Kidney (tissue), 14 donors: ENCODE results near the gene P3H2. TPM values are rescaled to one million over a fixed set of nuclear protein-coding genes. Genes with fewer than 3 reads are reported as not detected.

ENCODE experiments used
- DNase-seq, 5 donors: peaks; one replicate each; pipeline ENCODE4 v3.0.0-alpha.2; 2013 to 2020
- FAIRE-seq: peaks from 2 replicates; lab custom pipeline; 2012; peaks lifted over from hg19 to GRCh38; lab: Jason Lieb, UNC
- H3K27ac ChIP-seq, 2 donors: one replicate each; pipeline ENCODE4 v1.7.0; 2013; ENCODE audit warnings: low read depth in 2 of 2, low read length in 2 of 2, inconsistent platforms in 1 of 2
- H3K27me3 ChIP-seq: one replicate; pipeline ENCODE4 v1.7.1; 2013; ENCODE audit warnings: low read length, inconsistent platforms; ENCODE audit not compliant: control insufficient read depth, insufficient read depth
- H3K36me3 ChIP-seq, 3 donors: one replicate each; pipeline versions ENCODE4 v1.7.0 to v1.7.1; 2013; ENCODE audit warnings: low read length in 3 of 3, control low read depth in 1 of 3, inconsistent platforms in 1 of 3; ENCODE audit not compliant: insufficient read depth in 3 of 3, control insufficient read depth in 2 of 3
- H3K4me1 ChIP-seq, 3 donors: one replicate each; pipeline versions ENCODE4 v1.7.0 to v1.7.1; 2013; ENCODE audit warnings: low read length in 3 of 3, inconsistent platforms in 1 of 3, low read depth in 1 of 3; ENCODE audit not compliant: control insufficient read depth in 2 of 3, insufficient read depth in 2 of 3
- H3K4me3 ChIP-seq, 3 donors: one replicate each; pipeline versions ENCODE4 v1.7.0 to v1.8.1; 2013; ENCODE audit warnings: low read length in 3 of 3, control low read depth in 1 of 3, inconsistent platforms in 1 of 3
- H3K9ac ChIP-seq, 3 donors: one replicate each; pipeline versions ENCODE4 v1.7.0 to v1.7.1; 2013; ENCODE audit warnings: low read length in 3 of 3, control low read depth in 1 of 3, inconsistent platforms in 1 of 3
- H3K9me3 ChIP-seq, 3 donors: one replicate each; pipeline versions ENCODE4 v1.7.0 to v1.7.1; 2013; ENCODE audit warnings: low read length in 3 of 3, control low read depth in 1 of 3, inconsistent platforms in 1 of 3; ENCODE audit not compliant: control insufficient read depth in 2 of 3, insufficient read depth in 1 of 3
- CTCF ChIP-seq: IDR thresholded peaks from 3 replicates; pipeline ENCODE4 v1.5.1; 2012; ENCODE audit warnings: mild to moderate bottlenecking, moderate library complexity, borderline replicate concordance; ENCODE audit not compliant: insufficient read depth; ENCODE audit errors: extremely low read depth
- intact Hi-C: fragments of 100-400 bp; cut with DNase I; formaldehyde crosslinking; loops from one replicate; pipeline ENCODE4 v1.11.1; 2022
- polyA plus RNA-seq: library from polyadenylated mRNA; stranded (reverse); fragments of 350-450 nt; fragmentation: Illumina TruSeq; extraction: RNeasy Lipid Tissue Mini Kit (QIAGEN cat#74804); gene quantifications from one replicate; pipeline ENCODE4 v1.2.3, GENCODE V29; 2014; ENCODE audit warnings: low read depth, low replicate concordance; ENCODE audit not compliant: insufficient read depth
- total RNA-seq: library from RNA; stranded (reverse); fragmentation: NEBNext Ultra II Directional; extraction: Animal tissue kit (Norgen Biotek cat#: 25700); gene quantifications from one replicate; pipeline ENCODE4 v1.2.1, GENCODE V29; 2021
- donor health status: control.
- donor health status: control.
- donor health status: control.
- donor health status: control.
- donor health status: control.
- donor health status: DM: yes; HTN: yes; CAD: no.
- donor health status: Normal renal cell carcinoma (clear cell type).

Gene P3H2
- total and polyA plus RNA-seq, 2 donors from 2014 or later = 57.2 to 103 TPM

GRCh38 chr3:190097617-190098016, 23.1 kb downstream of the P3H2 start:
- Histone ChIP-seq H3K27ac (no peak overlapping the region), H3K4me1 (peaks cover 6 to 31% (median 8%) of the 10 kb centered on the region in 3 donors), H3K9me3 (no peaks in the 10 kb centered on the region), H3K27me3 (no peaks in the 10 kb centered on the region), H3K9ac (no peak overlapping the region), H3K36me3 (no peaks in the 10 kb centered on the region), H3K4me3 (no peak overlapping the region)
- DNase-seq (peak in 2 of 5 donors; percentile 41 to 61), FAIRE-seq (no peak)
- no peak for TF ChIP-seq CTCF
- intact Hi-C loops = no loop called here

- no peaks in the 10 kb centered on the region for H3K36me3 ChIP-seq
- intact Hi-C loops = no loop called here
- FAIRE-seq (no peak), DNase-seq (no peak)
- peaks cover 6 to 32% (median 10%) of the 10 kb centered on the region in 3 donors for H3K4me1 ChIP-seq
- no peak overlapping the region for H3K9ac ChIP-seq
- H3K27ac ChIP-seq = no peak overlapping the region
- no peaks in the 10 kb centered on the region for H3K9me3 ChIP-seq
- TF ChIP-seq CTCF = no peak
- H3K27me3 ChIP-seq = no peaks in the 10 kb centered on the region
- H3K4me3 ChIP-seq = no peak overlapping the region
These were observed 23.7 kb downstream of the P3H2 start for GRCh38 chr3:190097025-190097424.

GRCh38 chr3:190096345-190096744, 24.4 kb downstream of the P3H2 start:
- Histone ChIP-seq H3K9me3 (no peaks in the 10 kb centered on the region), H3K27ac (no peak overlapping the region), H3K36me3 (no peaks in the 10 kb centered on the region), H3K27me3 (no peaks in the 10 kb centered on the region), H3K9ac (no peak overlapping the region), H3K4me1 (peaks cover 6 to 32% (median 10%) of the 10 kb centered on the region in 3 donors), H3K4me3 (no peak overlapping the region)
- intact Hi-C loops = no loop called here
- FAIRE-seq = no peak
- DNase-seq = no peak
- no peak for TF ChIP-seq CTCF
